Stomach (tissue), 9 donors: ENCODE measurements around the gene PLXNA2. TPM values are rescaled to one million over a fixed set of nuclear protein-coding genes. Genes with fewer than 3 reads are reported as not detected.
A peak's percentile ranks its signal among the peaks of the same experiment; 100 is the strongest.

ENCODE experiments used
- DNase-seq, 2 donors: peaks; one replicate each; pipeline versions ENCODE4 v3.0.0 to v3.0.0-alpha.2; 2013 to 2019
- H3K27ac ChIP-seq, 5 donors: fragments of 200-600 bp in 4 of 5; sonication (generic) in 4 of 5; one replicate each; pipeline ENCODE4 v1.5.1; 2013 to 2019; ENCODE audit warnings: mild to moderate bottlenecking in 1 of 5, moderate library complexity in 1 of 5
- H3K27me3 ChIP-seq, 3 donors: fragments of 200-600 bp; sonication (generic); one replicate each; pipeline ENCODE4 v1.5.1; 2017 to 2019; ENCODE audit warnings: mixed run types in 1 of 3
- H3K36me3 ChIP-seq, 4 donors: fragments of 200-600 bp; sonication (generic); 1 replicate in 3 of 4; 2 replicates in 1 of 4; pipeline ENCODE4 v1.5.1; 2016 to 2019
- H3K4me1 ChIP-seq, 4 donors: fragments of 200-600 bp; sonication (generic); one replicate each; pipeline ENCODE4 v1.5.1; 2016 to 2019
- H3K4me3 ChIP-seq, 4 donors: fragments of 200-600 bp; sonication (generic) in 3 of 4; one replicate each; pipeline ENCODE4 v1.5.1; 2016 to 2019; ENCODE audit warnings: mild to moderate bottlenecking in 1 of 4
- H3K9me3 ChIP-seq, 4 donors: fragments of 200-600 bp; sonication (generic); one replicate each; pipeline ENCODE4 v1.5.1; 2016 to 2019
- EP300 ChIP-seq: sonication (generic); formaldehyde crosslinking; IDR thresholded peaks from one replicate; pipeline ENCODE4 v1.6.1; 2017; ENCODE audit warnings: antibody characterized with exemption
- POLR2A ChIP-seq, 4 donors: fragments of 450-650 bp; IDR thresholded peaks; one replicate each; pipeline ENCODE4 v1.6.1; 2016; ENCODE audit warnings: antibody characterized with exemption in 4 of 4, control low read depth in 2 of 4, mild to moderate bottlenecking in 1 of 4, moderate library complexity in 1 of 4
- POLR2AphosphoS5 ChIP-seq, 3 donors: sonication (generic); formaldehyde crosslinking; IDR thresholded peaks; one replicate each; pipeline ENCODE4 v1.6.1; 2016; ENCODE audit warnings: antibody characterized with exemption in 3 of 3
- WGBS, 5 donors: extraction: QIAGEN DNeasy Blood & Tissue Kit in 3 of 5; methylation state at CpG; one replicate each; pipeline versions ENCODE4 v1.1.5 to v1.1.7; 2013 to 2018; 5-methylcytosine and 5-hydroxymethylcytosine counted together
- intact Hi-C: fragments of 100-400 bp; cut with DNase I; formaldehyde crosslinking; loops from one replicate; pipeline ENCODE4 v1.15.1; 2023; ENCODE audit warnings: low total_unique reads
- polyA plus RNA-seq, 3 donors: library from polyadenylated mRNA; stranded (reverse); fragments of 200-250 nt; gene quantifications; one replicate each; pipeline ENCODE4 v1.2.3, GENCODE V29; 2013
- total RNA-seq, 5 donors: library from RNA; depleted of rRNA; stranded (reverse); fragments of >200 nt; gene quantifications; one replicate each; pipeline versions ENCODE4 v1.1.0 to v1.2.3, GENCODE V29; 2014 to 2016
- TF ChIP-seq, protein P1 (sequence below), 7 experiments: fragments of 450-650 bp in 4 of 7; fragments of 200-600 bp in 3 of 7; sonication (generic) in 3 of 7; IDR thresholded peaks; one replicate each; pipeline ENCODE4 v1.5.1; 2016 to 2019; ENCODE audit warnings: antibody characterized with exemption in 7 of 7, control low read depth in 2 of 7, mild to moderate bottlenecking in 1 of 7
- donor health status: healthy with polysubstance abuse.
- donor health status: Bipolar disorder and iron deficiency.
- donor health status: healthy.

The PLXNA2 gene
- total and polyA plus RNA-seq, 8 donors: 2.7 to 185 (median 28.7) TPM

DNA sequence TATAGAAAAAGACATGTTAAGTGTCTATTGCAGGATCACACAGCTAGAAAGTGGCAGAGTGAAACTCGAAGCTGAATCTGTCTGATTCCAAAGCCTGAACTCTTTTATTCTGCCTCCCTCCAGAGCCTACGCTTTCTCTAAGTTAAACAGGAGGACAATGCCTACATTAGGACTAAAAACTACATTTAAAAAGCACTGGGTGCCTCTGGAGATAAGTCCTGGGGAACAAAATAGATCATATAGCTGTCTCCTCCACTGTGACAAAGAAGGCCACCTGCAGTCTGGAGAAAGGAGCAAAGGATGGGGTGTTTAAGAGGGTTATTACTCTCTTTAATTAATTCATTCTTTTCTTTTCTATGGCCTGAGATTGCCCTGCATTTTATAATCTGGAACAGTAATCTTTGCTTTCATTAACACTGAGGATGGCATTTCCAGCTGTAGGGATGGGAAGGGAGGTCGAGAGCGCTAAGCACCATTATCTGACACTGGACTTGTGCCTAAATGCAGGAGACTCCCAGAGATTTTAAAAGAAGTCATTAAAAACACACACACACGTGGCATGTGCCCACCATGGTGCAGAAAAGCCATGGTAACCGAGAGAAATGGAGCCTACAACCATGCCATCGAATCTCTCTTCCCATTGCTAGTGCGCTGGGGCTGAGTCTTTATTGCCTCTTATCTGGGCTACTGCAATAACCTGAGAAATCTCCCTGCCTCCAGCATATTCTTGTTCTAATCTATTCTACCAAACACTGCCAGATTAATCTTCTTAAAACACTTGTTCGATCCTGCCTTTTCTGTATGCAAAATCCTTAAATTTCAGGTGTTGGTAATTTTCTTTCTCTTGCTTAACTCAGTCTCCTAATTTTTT, 92.2 kb downstream of the PLXNA2 start:
- Histone ChIP-seq H3K27ac (peak overlapping the region in 1 of 5 donors; percentile 11), H3K36me3 (no peaks in the 10 kb centered on the region), H3K4me1 (peaks cover 27 to 77% (median 50%) of the 10 kb centered on the region in 4 donors), H3K4me3 (no peak overlapping the region), H3K9me3 (no peaks in the 10 kb centered on the region), H3K27me3 (no peaks in the 10 kb centered on the region)
- TF ChIP-seq, protein P1, sequence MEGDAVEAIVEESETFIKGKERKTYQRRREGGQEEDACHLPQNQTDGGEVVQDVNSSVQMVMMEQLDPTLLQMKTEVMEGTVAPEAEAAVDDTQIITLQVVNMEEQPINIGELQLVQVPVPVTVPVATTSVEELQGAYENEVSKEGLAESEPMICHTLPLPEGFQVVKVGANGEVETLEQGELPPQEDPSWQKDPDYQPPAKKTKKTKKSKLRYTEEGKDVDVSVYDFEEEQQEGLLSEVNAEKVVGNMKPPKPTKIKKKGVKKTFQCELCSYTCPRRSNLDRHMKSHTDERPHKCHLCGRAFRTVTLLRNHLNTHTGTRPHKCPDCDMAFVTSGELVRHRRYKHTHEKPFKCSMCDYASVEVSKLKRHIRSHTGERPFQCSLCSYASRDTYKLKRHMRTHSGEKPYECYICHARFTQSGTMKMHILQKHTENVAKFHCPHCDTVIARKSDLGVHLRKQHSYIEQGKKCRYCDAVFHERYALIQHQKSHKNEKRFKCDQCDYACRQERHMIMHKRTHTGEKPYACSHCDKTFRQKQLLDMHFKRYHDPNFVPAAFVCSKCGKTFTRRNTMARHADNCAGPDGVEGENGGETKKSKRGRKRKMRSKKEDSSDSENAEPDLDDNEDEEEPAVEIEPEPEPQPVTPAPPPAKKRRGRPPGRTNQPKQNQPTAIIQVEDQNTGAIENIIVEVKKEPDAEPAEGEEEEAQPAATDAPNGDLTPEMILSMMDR (IDR thresholded peaks at IDR 0.05): no peak
- TF ChIP-seq EP300 (no peak), POLR2A (IDR thresholded peaks at IDR 0.05) (no peak), POLR2AphosphoS5 (IDR thresholded peaks at IDR 0.05) (no peak)
- intact Hi-C loops: no loop called here
- no peak for DNase-seq
- WGBS, 5 donors: 60 to 79% (median 68%) methylated on average over 9 of the region's 9 CpGs

DNA sequence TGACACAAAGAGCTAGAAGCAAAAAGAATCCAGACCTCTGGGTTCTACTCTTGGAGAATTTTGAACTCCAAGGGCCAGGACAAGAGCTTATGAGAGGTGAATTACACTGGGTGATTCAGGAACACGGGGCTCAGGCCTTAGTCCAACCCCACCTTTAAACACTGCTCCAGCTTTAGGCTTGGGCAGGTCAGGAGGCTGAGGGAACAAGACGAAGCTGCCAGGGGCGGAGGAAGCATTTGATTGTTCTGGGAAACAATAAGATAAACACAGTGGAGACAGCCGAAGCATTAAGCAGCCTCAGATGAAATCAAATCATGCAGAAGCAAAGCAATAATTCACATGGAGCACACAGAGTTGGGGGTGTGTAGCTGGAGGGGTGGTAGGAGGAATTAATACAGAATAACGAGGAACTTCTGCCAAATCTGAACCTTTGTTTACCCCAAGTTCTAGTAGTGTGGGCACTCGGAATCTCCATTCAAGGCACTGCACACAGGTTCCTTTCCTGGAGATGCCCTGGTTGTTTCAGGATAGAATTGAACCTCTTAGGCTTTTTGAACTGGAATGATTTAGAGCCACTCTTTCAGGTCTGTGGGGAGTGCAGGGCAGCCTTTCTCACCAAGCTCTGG, 93.2 kb downstream of the PLXNA2 start:
- H3K9me3 ChIP-seq: no peaks in the 10 kb centered on the region

DNA sequence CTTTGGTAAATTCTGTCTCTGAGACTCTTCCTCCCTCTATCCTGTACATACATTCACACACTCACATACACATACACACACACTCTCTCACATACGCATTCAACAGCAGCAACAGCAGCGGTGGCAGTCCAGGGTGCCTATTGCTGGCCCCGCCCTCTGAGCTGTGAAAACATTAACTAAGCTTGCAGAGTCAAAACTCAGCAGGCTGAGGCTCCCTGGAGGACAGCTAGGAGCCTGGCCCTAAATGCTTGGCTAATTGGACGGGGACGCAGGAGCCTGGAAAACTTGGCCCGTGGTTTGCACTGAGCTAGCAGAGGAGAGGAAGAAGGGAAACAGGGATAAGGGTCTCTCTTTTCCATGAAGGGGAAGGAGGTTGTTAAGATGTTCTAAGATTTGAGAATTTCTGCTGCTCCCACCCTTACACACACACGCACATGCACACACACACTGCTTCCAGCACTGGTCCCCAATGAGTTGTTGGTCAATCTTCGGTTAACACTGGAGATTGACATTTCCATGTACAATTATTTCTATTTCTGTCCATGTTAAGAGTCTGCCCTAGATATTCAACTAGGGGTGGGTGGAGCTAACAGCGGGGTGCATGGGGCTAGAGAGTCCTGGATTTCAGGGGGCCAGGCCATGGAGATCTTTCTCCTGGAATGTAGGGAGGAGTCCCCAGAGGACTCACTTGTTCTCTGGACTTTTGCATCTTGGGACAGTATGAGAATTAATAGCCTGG, 94.2 kb downstream of the PLXNA2 start:
- intact Hi-C loops: no loop called here
- DNase-seq: peak; percentile 66 to 87
- no peak for TF ChIP-seq POLR2A (IDR thresholded peaks at IDR 0.05)
- TF ChIP-seq, protein P1 (IDR thresholded peaks at IDR 0.05): peak in 1 of 7 experiments; percentile 9
- Histone ChIP-seq H3K4me1 (peaks cover 29 to 75% (median 50%) of the 10 kb centered on the region in 4 donors), H3K4me3 (no peak overlapping the region), H3K9me3 (no peaks in the 10 kb centered on the region), H3K36me3 (no peaks in the 10 kb centered on the region), H3K27me3 (no peaks in the 10 kb centered on the region), H3K27ac (peak overlapping the region in 4 of 5 donors; percentile 28 to 57 (median 50))
- 31 to 51% (median 46%) methylated on average over 9 of the region's 9 CpGs for WGBS, 5 donors

More for the DNA sequence above, 93.2 kb downstream of the PLXNA2 start:
- H3K4me1 ChIP-seq: peaks cover 27 to 75% (median 47%) of the 10 kb centered on the region in 4 donors
- no peaks in the 10 kb centered on the region for H3K27me3 ChIP-seq
- WGBS, 5 donors: 21 to 46% (median 25%) methylated on average over 6 of the region's 6 CpGs
- no peaks in the 10 kb centered on the region for H3K36me3 ChIP-seq
- intact Hi-C loops: no loop called here
- DNase-seq: no peak
- no peak overlapping the region for H3K4me3 ChIP-seq
- TF ChIP-seq POLR2AphosphoS5 (IDR thresholded peaks at IDR 0.05) (no peak), EP300 (no peak), POLR2A (IDR thresholded peaks at IDR 0.05) (no peak)
- TF ChIP-seq, protein P1 (IDR thresholded peaks at IDR 0.05): no peak
- peak overlapping the region; percentile 3 to 57 (median 49) for H3K27ac ChIP-seq

DNA sequence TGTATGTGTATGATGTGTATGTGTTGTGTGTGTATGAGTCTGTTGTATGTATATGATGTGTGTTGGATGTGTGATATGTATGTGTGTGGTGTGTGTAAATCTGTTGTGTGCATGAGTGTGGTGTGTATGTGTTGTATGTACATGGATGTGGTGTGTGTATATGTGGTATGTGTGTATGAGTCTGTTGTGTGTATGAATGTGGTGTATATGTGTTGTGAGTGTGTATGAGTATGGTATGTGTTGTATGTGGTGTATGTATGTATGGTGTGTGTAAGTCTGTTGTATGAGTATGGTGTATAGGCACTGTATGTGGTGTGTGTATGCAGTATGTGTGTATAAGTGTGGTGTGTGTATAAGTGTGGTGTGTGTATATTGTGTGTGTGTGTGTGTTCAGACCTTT, 95.0 kb downstream of the PLXNA2 start:
- Histone ChIP-seq H3K4me3 (no peak overlapping the region), H3K36me3 (no peaks in the 10 kb centered on the region), H3K27ac (peak overlapping the region in 1 of 5 donors; percentile 49), H3K9me3 (no peaks in the 10 kb centered on the region), H3K4me1 (peaks cover 28 to 72% (median 45%) of the 10 kb centered on the region in 4 donors), H3K27me3 (no peaks in the 10 kb centered on the region)
- TF ChIP-seq POLR2A (IDR thresholded peaks at IDR 0.05): no peak
- TF ChIP-seq, protein P1 (IDR thresholded peaks at IDR 0.05): peak in 1 of 7 experiments; percentile 20
- intact Hi-C loops: no loop called here
- DNase-seq: no peak
